ENCODE data around the gene TMEM81. TPM values are rescaled to one million over a fixed set of nuclear protein-coding genes. Genes with fewer than 3 reads are reported as not detected.

Gene TMEM81
- total and polyA plus RNA-seq, 2 of the 8 experiments (the other 6 are each of a cell fraction or from before 2014, with no cell fraction given) = 2.1 to 5.9 TPM

- FAIRE-seq (no peak), DNase-seq (ENCODE audit: low read depth in 1 of 2, low spot score in 2 of 2) (no peak)
- H4K8ac ChIP-seq (ENCODE audit: extremely low read depth, insufficient read depth, low read length) = no peak overlapping the region
- peaks cover 5% of the 10 kb centered on the region; the same call in 1 of the 2 replicates for H3K79me1 ChIP-seq (ENCODE audit: low read depth, low read length)
- H2AFZ ChIP-seq (ENCODE audit: low read length) = no peak overlapping the region
- no peak overlapping the region for H2BK12ac ChIP-seq (ENCODE audit: low read depth, low read length)
- H3K56ac ChIP-seq (replicated peaks; ENCODE audit: insufficient read length, low read depth, low read length) = no peak overlapping the region
- peaks cover 0 to 3% of the 10 kb centered on the region in 2 experiments for H4K20me1 ChIP-seq (replicated peaks in 1 of 2; ENCODE audit: control insufficient read depth in 1 of 2, insufficient read depth in 2 of 2, low read length in 2 of 2)
- no peak overlapping the region for H3K14ac ChIP-seq (ENCODE audit: insufficient read length)
- H3K23me2 ChIP-seq (ENCODE audit: low read depth, low read length) = peaks cover 5% of the 10 kb centered on the region; the same call in 1 of the 2 replicates
- 94% methylated on average over 2 of the region's 2 CpGs; no CpG with 5 or more reads in 1 of the 2 experiments for WGBS, 2 experiments (ENCODE audit: extremely low coverage in 1 of 2, insufficient coverage in 1 of 2, insufficient read length in 1 of 2, insufficient replicate concordance in 2 of 2, low coverage in 1 of 2, low lambda C conversion rate in 2 of 2, missing lambda C conversion rate in 1 of 2)
- H2BK120ac ChIP-seq (replicated peaks; ENCODE audit: low read depth, low read length) = no peak overlapping the region
- no peaks in the 10 kb centered on the region for H3K27me3 ChIP-seq (replicated peaks in 1 of 4; ENCODE audit: control insufficient read depth in 3 of 4, extremely low read depth in 1 of 4, insufficient read depth in 3 of 4, low read length in 3 of 4)
- H4K91ac ChIP-seq (replicated peaks; ENCODE audit: insufficient read length, low read length) = no peak overlapping the region
- TF ChIP-seq ZNF274 (IDR thresholded peaks at IDR 0.05; ENCODE audit: borderline replicate concordance, extremely low read depth, low read length) = no peak
- TF ChIP-seq CEBPB (IDR thresholded peaks at IDR 0.05; ENCODE audit: low read depth, low read length) = no peak
- no peak for TF ChIP-seq NRF1 (IDR thresholded peaks at IDR 0.05; ENCODE audit: low read depth, low read length)
- TF ChIP-seq, protein P1, sequence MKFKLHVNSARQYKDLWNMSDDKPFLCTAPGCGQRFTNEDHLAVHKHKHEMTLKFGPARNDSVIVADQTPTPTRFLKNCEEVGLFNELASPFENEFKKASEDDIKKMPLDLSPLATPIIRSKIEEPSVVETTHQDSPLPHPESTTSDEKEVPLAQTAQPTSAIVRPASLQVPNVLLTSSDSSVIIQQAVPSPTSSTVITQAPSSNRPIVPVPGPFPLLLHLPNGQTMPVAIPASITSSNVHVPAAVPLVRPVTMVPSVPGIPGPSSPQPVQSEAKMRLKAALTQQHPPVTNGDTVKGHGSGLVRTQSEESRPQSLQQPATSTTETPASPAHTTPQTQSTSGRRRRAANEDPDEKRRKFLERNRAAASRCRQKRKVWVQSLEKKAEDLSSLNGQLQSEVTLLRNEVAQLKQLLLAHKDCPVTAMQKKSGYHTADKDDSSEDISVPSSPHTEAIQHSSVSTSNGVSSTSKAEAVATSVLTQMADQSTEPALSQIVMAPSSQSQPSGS (IDR thresholded peaks at IDR 0.05; ENCODE audit: low read length) = no peak
- no peak for TF ChIP-seq RFX5 (IDR thresholded peaks at IDR 0.05; ENCODE audit: borderline replicate concordance, low read depth, low read length)
- TF ChIP-seq POLR2A (IDR thresholded peaks at IDR 0.05; ENCODE audit: control extremely low read depth in 1 of 2, low read depth in 2 of 2, low read length in 2 of 2) = no peak
- no peak for TF ChIP-seq SIRT6 (IDR thresholded peaks at IDR 0.05; ENCODE audit: low read length)
- no peak for TF ChIP-seq JUN (IDR thresholded peaks at IDR 0.05; ENCODE audit: low read depth, low read length)
- no peak overlapping the region for H2BK15ac ChIP-seq (ENCODE audit: low read length)
- no peaks in the 10 kb centered on the region for H3K9me3 ChIP-seq (ENCODE audit: insufficient read depth in 2 of 2, low read depth in 1 of 2, low read length in 1 of 2)
- H2BK20ac ChIP-seq (ENCODE audit: low read length) = no peak overlapping the region
- no peak overlapping the region for H4K5ac ChIP-seq (ENCODE audit: insufficient read length, low read depth, low read length)
- H2AK5ac ChIP-seq (ENCODE audit: low read depth, low read length) = no peak overlapping the region
- H3K4me2 ChIP-seq (ENCODE audit: insufficient read depth in 1 of 2, low read depth in 2 of 2, low read length in 2 of 2) = no peak overlapping the region
- H3K4me3 ChIP-seq (ENCODE audit: extremely low read depth in 1 of 4, insufficient read depth in 2 of 4, low read depth in 3 of 4, low read length in 4 of 4) = no peak overlapping the region
- no peak overlapping the region for H3K18ac ChIP-seq (ENCODE audit: extremely low read depth, low read length)
- peaks cover 2 to 9% (median 6%) of the 10 kb centered on the region in 4 experiments; a peak in 4 of 8 replicates for H3K36me3 ChIP-seq (ENCODE audit: control insufficient read depth in 2 of 4, insufficient read depth in 4 of 4, low read length in 3 of 4)
- no peak overlapping the region for H2BK5ac ChIP-seq (ENCODE audit: low read depth, low read length)
- no peak overlapping the region for H3K4ac ChIP-seq (replicated peaks; ENCODE audit: insufficient read length, low read depth, low read length)
- H3K27ac ChIP-seq (ENCODE audit: low read depth, low read length) = no peak overlapping the region
- H3K9ac ChIP-seq (replicated peaks in 1 of 4; ENCODE audit: extremely low read depth in 1 of 4, low read depth in 3 of 4, low read length in 3 of 4) = no peak overlapping the region
- CTCF ChIA-PET (ENCODE audit: partially characterized antibody) = interaction anchor here (0.9 to 5.6 kb wide), 2 partner anchors 14 to 137 kb away, joined by 3 to 46 read pairs; no protein-coding TSS in a partner anchor
- H3K4me1 ChIP-seq (replicated peaks in 1 of 4; ENCODE audit: control insufficient read depth in 3 of 4, insufficient read depth in 4 of 4, low read length in 3 of 4) = peaks cover 0 to 9% (median 5%) of the 10 kb centered on the region in 4 experiments; a peak in 3 of 7 replicates
- H3K23ac ChIP-seq (ENCODE audit: insufficient read length) = no peak overlapping the region
- H3K79me2 ChIP-seq (ENCODE audit: control insufficient read depth in 1 of 2, insufficient read depth in 2 of 2, low read length in 2 of 2) = peaks cover 10 to 47% of the 10 kb centered on the region in 2 experiments
- POLR2A ChIA-PET (ENCODE audit: partially characterized antibody) = no interaction called here
Measured at GRCh38 chr1:205118752-205119151, 34.5 kb upstream of the TMEM81 start.
